A673 (cell line): Measurements from ENCODE around the gene RAB25.

Experiments used
- CTCF ChIP-seq: fragments of 300-800, 200-600 bp; sonication (generic); conservative IDR thresholded peaks from 2 replicates; pipeline ENCODE4 v1.5.1; 2017; ENCODE audit warnings: low read depth, mild to moderate bottlenecking, antibody characterized with exemption, low read length, moderate library complexity, mixed read lengths
- EZH2 ChIP-seq: fragments of 200-600 bp; sonication (generic); IDR thresholded peaks from 2 replicates; pipeline ENCODE4 v1.6.1; 2017; ENCODE audit warnings: borderline replicate concordance, low read depth, mild to moderate bottlenecking, mixed read lengths, antibody characterized with exemption, low read length; ENCODE audit not compliant: poor library complexity, severe bottlenecking

DNA sequence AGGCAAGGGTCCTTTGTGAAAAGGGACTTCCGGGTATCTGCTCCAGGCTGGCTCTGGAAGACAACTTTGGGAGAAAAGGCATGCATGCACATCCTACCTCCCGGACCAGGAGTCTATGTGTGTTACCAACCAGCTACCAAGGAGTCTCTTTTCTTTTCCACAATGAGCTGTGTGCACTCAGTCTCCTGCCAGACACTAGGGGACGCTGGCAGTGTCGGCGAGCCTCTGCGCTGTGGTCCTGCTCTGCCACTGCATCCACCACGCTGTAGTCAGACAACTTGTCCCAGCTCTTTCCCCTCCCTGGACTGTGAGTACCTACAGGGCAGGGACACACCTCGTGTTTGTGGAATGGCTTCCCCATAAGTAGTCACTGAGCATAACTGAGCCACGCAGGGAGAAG is 35.1 kb upstream of the RAB25 start:
- TF ChIP-seq CTCF (peak; percentile 84), EZH2 (no peak)
